Left renal cortex interstitium (tissue), 4 donors: ENCODE results near the gene CAPN9. TPM values are rescaled to one million over a fixed set of nuclear protein-coding genes. Genes with fewer than 3 reads are reported as not detected.
"Not testable (repeated sequence)": the region's sequence is repeated elsewhere in the genome, so short reads cannot be mapped to it uniquely, and the experiment has no call there.

Source experiments
- DNase-seq, 4 donors: peaks; one replicate each; pipeline ENCODE4 v3.0.0-alpha.2; 2013; ENCODE audit warnings: low read depth in 4 of 4, low spot score in 2 of 4, missing footprints in 1 of 4
- polyA plus RNA-seq, 4 donors: library from polyadenylated mRNA; unstranded; fragments of 120-200 nt; gene quantifications; one replicate each; pipeline ENCODE4 v1.2.1, GENCODE V29; 2013; ENCODE audit not compliant: insufficient read length in 4 of 4

CAPN9 gene
- polyA plus RNA-seq, 4 donors: 0.32 to 2.6 (median 1.3) TPM

DNA sequence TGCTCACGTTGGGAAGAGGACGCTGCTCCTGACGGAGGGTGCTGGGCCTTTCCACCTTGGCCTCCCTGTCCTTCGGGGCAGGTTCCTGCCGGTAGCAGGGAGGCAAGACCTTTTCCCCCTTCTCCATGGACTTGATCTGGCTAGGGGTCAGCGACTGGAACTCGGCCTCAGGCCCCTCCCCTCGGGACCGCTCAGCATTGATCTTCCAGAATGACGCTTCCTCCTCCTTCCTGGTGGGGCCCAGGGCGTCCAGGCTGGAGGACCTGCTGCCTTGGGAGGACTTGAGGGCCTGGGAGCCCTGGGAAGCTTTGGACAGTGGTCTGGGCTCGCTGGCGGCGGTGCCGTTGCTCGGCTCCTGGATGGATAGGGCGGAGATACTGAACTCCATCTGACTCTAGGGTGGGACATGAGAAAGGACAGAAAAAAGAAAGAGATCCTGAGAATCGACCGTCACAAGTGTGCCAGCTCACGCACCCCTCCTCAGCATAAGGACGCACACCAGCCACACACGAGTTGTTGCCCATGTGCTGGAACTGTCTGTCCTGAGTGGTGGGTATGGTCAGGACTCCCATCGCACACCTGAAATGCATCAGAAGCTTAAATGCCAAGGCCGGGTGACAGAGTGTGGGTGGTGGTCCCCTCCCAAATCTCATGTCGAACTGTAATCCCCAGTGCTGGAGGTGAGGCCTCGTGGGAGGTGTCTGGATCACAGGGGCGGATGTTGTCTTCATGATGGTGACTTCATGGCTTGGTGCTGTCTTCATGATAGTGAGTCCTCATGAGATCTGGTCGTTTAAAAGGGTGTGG is 96.5 kb downstream of the CAPN9 start:
- DNase-seq: no peak

DNA sequence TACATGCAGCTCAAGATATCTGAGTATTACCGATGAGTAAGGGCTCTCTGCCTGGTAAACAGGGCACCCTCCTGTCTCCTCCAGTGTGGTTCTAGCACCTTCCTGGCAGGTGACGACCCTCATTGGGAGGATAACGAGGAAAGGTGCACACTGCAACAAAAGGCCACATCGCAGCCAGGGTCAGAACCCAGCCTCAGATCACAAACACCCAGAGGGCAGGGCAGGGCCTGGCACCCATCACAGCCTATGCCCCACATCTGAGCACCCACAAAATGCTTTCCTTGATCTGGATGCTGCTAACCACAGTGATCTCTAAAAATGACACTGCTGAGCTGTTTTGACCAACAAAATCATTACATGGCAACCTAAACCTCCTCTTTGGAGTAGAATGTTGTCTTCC is 97.4 kb downstream of the CAPN9 start:
- DNase-seq: no peak

DNA sequence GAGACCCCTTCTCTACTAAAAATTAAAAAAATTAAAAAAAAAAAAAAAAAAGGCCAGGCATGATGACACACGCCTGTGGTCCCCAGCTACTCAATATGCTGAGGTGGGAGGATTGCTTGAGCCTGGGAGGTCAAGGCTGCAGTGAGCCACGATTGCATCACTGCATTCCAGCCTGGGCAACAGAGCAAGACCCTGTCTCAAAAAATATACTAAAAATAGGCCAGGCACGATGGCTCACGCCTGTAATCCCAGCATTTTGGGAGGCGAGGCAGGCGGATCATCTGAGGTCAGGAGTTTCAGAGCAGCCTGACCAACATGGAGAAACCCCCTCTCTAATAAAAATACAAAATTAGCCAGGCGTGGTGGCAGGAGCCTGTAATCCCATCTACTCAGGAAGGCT is 98.0 kb downstream of the CAPN9 start:
- not testable (repeated sequence) for DNase-seq

DNA sequence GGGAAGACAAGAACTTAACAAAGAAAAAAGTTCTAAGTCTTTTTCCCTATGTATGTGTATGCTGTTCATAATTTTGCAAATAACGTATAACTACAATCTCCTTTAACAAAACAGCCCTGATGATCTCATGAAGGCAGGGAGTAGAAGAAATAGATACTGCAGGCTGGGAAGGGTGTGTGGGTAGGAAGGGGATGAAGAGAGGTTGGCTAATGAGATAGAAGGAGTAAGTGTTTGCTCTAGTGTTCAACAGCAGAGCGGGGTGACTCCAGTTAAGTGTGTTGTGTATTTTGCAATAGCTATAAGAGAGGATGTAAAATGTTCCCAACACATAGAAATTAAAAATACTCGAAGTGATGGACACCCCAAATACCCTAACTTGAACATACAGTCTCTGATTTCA is 101.0 kb downstream of the CAPN9 start:
- no peak for DNase-seq

DNA sequence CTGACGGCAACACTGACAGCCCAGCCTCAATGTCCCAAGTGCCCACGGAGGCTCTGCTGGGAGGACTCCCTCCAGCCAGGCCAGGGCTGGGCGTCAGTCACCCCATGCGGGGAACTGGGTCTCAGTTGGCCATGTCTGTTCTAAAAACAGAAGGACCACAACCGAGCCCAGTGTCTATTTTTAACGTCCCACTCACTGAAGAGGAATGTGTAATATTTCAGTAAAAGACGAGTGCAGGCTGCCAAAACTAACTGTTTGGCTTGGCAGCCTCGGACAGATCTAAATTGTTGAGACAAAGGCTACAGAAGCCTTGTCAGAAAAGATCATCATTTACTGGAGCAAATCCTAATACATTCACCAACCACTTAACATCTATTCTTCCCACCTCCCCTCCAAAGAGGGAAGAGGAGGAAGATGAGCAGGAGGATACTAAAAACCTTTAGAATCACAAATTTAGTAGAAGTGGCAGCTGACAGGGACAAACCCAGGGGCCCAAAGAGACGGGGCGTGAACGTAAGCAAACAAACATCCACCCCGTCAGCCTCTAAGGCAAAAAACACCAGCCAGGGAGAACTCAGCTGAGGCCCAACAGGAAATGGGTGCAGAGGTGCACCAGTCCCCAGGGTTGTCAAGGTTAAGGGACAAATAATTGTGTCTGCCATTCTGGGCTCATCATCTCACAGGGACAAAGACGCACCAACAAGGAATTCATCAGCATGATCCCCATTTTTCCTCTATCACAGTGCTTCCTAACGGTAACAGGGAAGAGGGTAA is 102.5 kb downstream of the CAPN9 start:
- DNase-seq: peak in 1 of 4 donors; percentile 82

DNA sequence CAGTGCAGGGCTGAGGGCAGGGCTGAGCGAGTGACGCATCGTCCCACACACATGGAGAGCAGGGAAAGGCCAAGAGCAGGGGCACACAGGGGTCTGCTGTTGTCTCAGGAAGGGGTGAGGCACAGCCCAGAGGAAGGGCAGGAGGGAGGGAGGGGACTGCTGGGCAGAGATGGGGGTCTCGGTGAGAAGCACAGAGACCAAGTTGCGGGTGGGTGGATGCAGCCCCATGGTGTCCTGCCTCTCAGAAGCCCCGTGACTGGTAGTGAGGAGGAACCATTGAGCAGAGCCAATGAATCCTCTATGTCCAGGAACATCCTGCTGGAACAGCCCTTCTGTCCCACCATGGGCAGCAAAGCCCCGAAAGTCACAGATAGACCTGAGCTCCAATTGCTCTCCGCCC is 103.4 kb downstream of the CAPN9 start:
- DNase-seq: no peak

DNA sequence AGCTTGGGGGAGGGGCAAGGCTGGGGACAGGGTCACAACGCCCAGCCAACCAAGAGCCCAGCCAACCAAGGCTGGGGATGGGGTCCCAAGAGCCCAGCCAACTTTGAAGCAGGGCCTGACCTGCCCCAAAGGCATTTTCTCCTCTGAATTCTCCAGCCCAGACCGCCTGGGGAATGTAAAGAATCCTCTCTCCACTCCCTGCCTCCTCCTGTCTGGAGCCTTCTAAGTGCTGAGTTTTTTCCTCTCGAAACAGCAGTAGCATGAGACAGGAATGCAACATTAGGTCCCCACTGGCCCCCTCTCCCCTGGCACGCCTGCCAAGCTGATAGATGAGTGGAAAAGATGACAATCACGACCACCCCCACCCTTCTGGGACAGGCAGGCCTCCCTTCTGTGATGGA is 104.1 kb downstream of the CAPN9 start:
- DNase-seq: no peak

Other genes starting within 250 kb of the CAPN9 start
- 10 to 100 TPM; 29.8 to 40.4 (median 35.0) TPM for gene COG2, start 104.9 kb upstream of the CAPN9 start, polyA plus RNA-seq
- gene AGT, start 33.3 kb upstream of the CAPN9 start, polyA plus RNA-seq: 10 to 100 TPM; 16.2 to 46.6 (median 34.7) TPM
- 100 to 1,000 TPM in 1 of 4 donors, 10 to 100 TPM in 3; 85.6 to 102 (median 87.2) TPM for gene C1orf198, start 121.1 kb downstream of the CAPN9 start, polyA plus RNA-seq
- 10 to 100 TPM; 14.6 to 24.9 (median 20.3) TPM for gene TTC13, start 231.5 kb downstream of the CAPN9 start, polyA plus RNA-seq
- 10 to 100 TPM; 25.5 to 31.2 (median 27.5) TPM for gene ARV1, start 231.7 kb downstream of the CAPN9 start, polyA plus RNA-seq